ENCODE measurements around the gene EFHB.

GRCh38 chr3:19961960-19962359 is 27.9 kb upstream of the EFHB start:
- TF ChIP-seq CBX8 (IDR thresholded peaks at IDR 0.05), result no peak
- no peak for TF ChIP-seq CTCF (IDR thresholded peaks at IDR 0.05)
- no peak for TF ChIP-seq NR3C1 (IDR thresholded peaks at IDR 0.05)
- no peak for TF ChIP-seq BHLHE40 (IDR thresholded peaks at IDR 0.05; ENCODE audit: low read depth, low read length)
- no peak for TF ChIP-seq JUN (IDR thresholded peaks at IDR 0.05)
- TF ChIP-seq EHMT2 (IDR thresholded peaks at IDR 0.05; ENCODE audit: low read depth), result no peak
- TF ChIP-seq SREBF2 (IDR thresholded peaks at IDR 0.05), result no peak
- TF ChIP-seq REST (IDR thresholded peaks at IDR 0.05), result no peak
- no peak for TF ChIP-seq RFX5 (IDR thresholded peaks at IDR 0.05)
- TF ChIP-seq POLR2A (IDR thresholded peaks at IDR 0.05; ENCODE audit: low read length), result no peak
- no peak for TF ChIP-seq PHF8 (IDR thresholded peaks at IDR 0.05; ENCODE audit: borderline replicate concordance, low read depth)
